HG03575 (cell line): ENCODE measurements around the gene SYK.

Experiments used
- ATAC-seq: cut with Tn5 transposase; IDR thresholded peaks from one replicate; pipeline ENCODE4 v1.9.1; 2021; ENCODE audit not compliant: unreplicated experiment, insufficient number of reproducible peaks, low FRiP score; ENCODE audit errors: extremely low read depth

The SYK gene

GRCh38 chr9:90841615-90842014 lies 40.0 kb downstream of the SYK start:
- no peak for ATAC-seq

DNA sequence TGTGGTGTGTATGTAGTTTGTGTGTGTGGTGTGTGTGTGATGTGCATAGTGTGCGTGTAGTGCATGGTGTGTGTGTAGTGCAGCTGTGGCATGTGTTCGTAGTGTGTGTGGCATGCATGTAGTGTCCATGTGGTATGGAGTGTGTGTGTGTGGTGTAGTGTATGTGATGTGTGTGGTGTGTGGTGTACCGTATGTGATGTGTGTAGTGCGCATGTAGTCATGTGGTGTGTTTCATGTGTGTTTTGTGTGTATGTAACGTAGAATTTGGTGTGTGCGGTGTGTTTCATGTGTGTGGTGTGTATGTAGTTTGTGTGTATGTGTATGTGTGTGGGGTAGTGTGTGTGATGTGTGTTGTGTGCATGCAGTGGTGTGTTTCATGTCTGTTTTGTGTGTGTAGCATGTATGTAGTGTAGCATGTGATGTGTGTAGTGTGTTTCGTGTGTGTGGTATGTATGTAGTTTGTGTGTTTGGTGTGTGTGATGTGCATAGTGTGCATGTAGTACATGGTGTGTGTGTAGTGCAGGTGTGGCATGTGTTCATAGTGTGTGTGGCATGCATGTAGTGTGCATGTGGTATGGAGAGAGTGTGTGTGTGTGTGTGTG lies 40.7 kb downstream of the SYK start:
- no peak for ATAC-seq

DNA sequence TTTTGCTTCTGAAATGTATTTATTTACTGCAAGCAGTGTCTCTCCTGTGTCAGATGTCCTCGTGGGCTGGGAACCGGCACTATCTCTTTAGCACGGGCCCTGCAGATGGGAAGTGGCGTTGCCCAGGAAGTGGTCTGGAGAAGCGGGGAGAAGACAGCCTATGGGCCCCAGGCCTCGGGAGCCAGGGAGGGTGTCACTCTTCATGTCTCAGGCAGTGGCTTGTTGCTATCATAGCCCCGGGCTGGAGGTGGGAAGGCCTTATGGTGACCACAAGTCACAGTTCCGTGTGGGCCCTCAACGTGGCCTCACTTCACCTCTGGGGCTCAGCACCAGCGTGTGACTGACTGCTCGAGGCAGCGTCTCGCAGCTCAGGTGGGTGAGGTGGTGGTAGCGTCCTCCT lies 41.4 kb downstream of the SYK start:
- no peak for ATAC-seq

GRCh38 chr9:90843525-90843924 lies 41.9 kb downstream of the SYK start:
- ATAC-seq, result no peak

DNA sequence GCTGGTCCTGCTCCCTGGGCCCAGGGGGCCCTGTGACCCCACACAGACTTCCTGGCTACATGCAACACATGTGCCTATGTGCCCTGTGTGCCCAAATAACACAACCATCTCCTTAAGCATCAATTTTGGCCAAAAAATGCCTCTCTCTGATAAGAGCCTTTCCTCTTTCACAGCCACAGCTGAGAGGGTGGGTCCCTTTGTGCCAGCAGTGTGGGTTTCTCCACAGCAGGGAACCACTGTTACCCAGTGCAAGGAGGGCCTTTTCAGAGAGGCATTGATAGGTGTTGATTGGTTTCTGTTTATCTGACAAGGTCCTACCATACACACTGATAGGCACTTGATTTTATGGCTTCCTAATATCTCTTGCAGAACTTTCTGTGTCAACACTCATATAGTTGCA lies 42.7 kb downstream of the SYK start:
- ATAC-seq, result no peak

DNA sequence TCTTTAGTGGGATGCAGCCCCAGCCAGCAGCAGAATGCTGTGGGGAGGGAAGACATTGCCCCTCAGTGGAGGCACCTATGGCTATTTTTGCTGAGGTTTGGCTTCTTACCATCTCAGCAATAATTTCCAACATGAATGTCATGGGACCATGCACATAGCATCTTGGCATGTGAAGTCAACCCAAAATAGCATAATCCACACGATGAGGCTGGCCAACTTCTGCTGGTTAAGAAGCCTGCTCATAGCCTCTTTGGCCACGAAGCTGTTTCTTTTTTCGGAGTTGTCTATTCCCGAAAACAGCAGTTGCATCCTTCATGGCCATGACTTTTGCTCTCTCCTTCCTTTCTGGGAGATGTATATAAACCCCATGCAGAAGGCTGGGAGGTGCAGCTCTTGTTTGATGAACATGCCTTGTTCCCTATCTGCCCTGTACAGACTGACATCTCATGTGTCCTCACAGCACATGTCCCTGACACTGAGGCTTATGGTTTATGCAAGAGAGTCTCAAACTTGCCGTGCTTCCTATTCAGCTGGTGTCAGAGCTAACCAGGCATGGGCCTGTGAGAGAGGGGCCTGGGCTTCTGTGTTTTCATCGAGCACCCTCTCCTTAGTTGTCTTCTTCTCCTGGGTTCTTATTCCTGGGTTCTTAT lies 45.3 kb downstream of the SYK start:
- no peak for ATAC-seq

GRCh38 chr9:90847971-90848370 lies 46.4 kb downstream of the SYK start:
- no peak for ATAC-seq

GRCh38 chr9:90848866-90849265 lies 47.2 kb downstream of the SYK start:
- no peak for ATAC-seq

GRCh38 chr9:90851444-90851843 lies 49.8 kb downstream of the SYK start:
- ATAC-seq, result no peak

- ATAC-seq, result no peak
Measured at GRCh38 chr9:90853945-90854344, 52.3 kb downstream of the SYK start.

- ATAC-seq, result no peak
Measured at GRCh38 chr9:90854637-90855175, 53.1 kb downstream of the SYK start.

DNA sequence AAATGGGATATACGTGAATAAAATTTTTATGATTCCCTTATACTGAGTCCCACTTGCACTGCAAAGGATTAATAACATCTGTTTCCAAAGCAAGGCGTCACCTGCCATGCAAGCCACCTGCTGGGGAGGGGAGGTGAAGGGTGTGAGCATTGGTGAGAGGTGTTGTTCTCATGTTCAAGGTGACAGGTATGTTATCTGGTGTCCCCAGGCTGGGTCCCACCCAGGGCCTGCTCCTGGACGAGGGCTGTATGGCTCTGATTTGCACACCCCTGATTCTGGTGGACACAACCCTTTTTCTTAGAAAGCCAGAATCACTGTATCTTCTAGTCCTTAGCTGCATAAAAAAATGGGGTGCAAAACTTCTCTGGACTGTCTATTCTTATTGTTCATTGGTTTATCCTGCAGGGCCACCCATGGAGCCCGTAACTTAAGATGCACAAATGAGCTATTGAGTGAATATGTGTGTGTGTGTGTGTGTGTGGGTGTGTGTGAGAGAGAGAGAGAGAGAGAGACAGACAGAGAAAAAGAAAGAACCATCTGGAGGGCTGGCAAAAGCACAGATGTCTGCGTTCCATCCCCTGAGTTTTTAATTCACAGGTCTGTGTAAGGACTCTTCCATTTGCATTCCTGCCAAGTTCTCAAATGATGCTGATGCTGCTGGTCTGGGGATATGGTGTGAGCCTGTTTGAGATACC lies 53.7 kb downstream of the SYK start:
- no peak for ATAC-seq

- no peak for ATAC-seq
Measured at GRCh38 chr9:90857091-90857490, 55.5 kb downstream of the SYK start.

- ATAC-seq, result no peak
Measured at GRCh38 chr9:90857855-90858254, 56.2 kb downstream of the SYK start.

- no peak for ATAC-seq
Measured at GRCh38 chr9:90858457-90858901, 56.9 kb downstream of the SYK start.

DNA sequence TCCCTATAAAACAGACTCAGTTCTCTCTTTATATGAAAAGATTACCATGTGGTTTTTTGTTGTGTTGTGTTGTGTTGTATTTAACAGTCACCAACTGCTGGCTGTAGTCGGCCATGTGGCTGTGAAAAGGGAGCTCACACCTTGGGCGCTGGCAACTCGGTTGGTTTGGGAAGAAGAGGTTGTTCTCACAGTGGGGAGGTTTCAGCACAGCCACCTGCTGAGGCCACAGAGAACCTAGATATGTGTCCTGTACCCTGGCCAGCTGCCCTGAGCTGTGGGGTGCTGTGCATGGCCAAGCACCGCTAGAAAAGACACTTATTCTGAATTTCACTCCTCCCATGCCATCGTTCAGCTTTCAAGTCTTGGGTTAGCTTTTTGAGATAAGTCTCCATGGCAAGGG lies 58.8 kb downstream of the SYK start:
- no peak for ATAC-seq

DNA sequence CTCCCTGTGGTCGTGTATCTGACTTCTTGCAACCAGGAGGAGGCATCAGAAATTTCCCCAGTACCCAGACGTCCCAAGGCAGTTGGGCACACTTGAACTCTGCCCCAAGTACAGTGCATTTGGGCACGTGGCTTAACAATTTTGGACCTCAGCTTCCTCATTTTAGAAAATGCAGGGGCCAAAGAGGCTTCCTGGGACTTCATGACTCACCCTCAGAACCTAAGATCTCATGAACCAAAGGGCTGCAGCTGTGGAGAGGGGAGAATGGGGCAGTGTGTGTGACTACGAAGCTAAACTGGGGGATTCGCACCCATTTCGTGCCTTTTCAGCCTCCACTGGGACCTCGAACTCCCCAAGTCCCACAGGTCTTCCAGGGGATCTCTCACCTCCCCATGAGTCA lies 59.2 kb downstream of the SYK start:
- ATAC-seq, result no peak

DNA sequence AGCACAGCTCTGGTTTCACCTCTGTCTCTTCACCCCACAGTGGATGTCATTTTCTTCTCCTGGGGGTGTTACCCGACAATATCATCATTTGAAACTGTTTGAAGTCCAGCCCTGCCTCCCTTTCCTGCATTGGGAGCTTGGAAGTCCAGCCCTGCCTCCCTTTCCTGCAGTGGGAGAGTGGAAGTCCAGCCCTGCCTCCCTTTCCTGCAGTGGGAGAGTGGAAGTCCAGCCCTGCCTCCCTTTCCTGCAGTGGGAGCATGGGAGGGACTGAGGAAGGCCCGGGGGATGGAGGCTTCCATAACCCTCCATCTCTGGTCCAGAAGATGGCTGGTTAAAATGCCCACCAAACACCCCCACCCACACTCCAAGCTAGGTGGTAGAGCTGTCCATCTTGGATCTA lies 59.8 kb downstream of the SYK start:
- ATAC-seq, result no peak

GRCh38 chr9:90861826-90862740 lies 60.5 kb downstream of the SYK start:
- no peak for ATAC-seq
